SU-DHL-6 (cell line): Measurements from ENCODE around the gene IRGQ.
A peak's percentile ranks its signal among the peaks of the same experiment; 100 is the strongest.

ENCODE experiments used
- H2AFZ ChIP-seq: fragments of 200-600 bp; sonication (generic); 2 replicates; pipeline ENCODE4 v1.6.1; 2014; ENCODE audit warnings: low read depth, mild to moderate bottlenecking, moderate library complexity, mixed read lengths, antibody characterized with exemption, low read length; ENCODE audit not compliant: severe bottlenecking
- H3F3A ChIP-seq: fragments of 200-600 bp; shearing (Covaris generic); 2 replicates; pipeline ENCODE4 v1.6.0; 2016; ENCODE audit warnings: antibody characterized with exemption, mild to moderate bottlenecking; ENCODE audit not compliant: insufficient read depth
- H3K27ac ChIP-seq: fragments of 200-600 bp; sonication (generic); 2 replicates; pipeline ENCODE4 v1.5.1; 2016; ENCODE audit warnings: low read depth, mild to moderate bottlenecking, low read length, moderate library complexity, mixed read lengths
- H3K27me3 ChIP-seq: fragments of 200-600 bp; sonication (generic), shearing (Covaris generic); 2 replicates; pipeline ENCODE4 v1.6.0; 2014; ENCODE audit warnings: mild to moderate bottlenecking, low read length
- H3K36me3 ChIP-seq: fragments of 200-600 bp; sonication (generic); 2 replicates; pipeline ENCODE4 v1.6.1; 2014; ENCODE audit warnings: mild to moderate bottlenecking, low read length, mixed read lengths
- H3K4me2 ChIP-seq: fragments of 300-600, 200-600 bp; shearing (Covaris generic), sonication (generic); 2 replicates; pipeline ENCODE4 v1.6.0; 2014; ENCODE audit warnings: low read length, low read depth, mild to moderate bottlenecking; ENCODE audit not compliant: poor library complexity, severe bottlenecking
- H3K4me3 ChIP-seq: fragments of 200-600 bp; sonication (generic); 2 replicates; pipeline ENCODE4 v1.5.1; 2014; ENCODE audit warnings: antibody characterized with exemption, low read length, mild to moderate bottlenecking, mixed read lengths; ENCODE audit not compliant: insufficient read depth, poor library complexity, severe bottlenecking
- H3K79me2 ChIP-seq: fragments of 200-600 bp; sonication (generic); 2 replicates; pipeline ENCODE4 v1.6.1; 2014; ENCODE audit warnings: mild to moderate bottlenecking, low read length, moderate library complexity; ENCODE audit not compliant: insufficient read depth
- H3K9ac ChIP-seq: fragments of 200-600 bp; sonication (generic); 2 replicates; pipeline ENCODE4 v1.7.0; 2014; ENCODE audit warnings: mild to moderate bottlenecking, low read length
- H3K9me2 ChIP-seq: fragments of 200-600 bp; sonication (generic); replicated peaks from 2 replicates; pipeline ENCODE4 v1.6.1; 2014; ENCODE audit warnings: low read length; ENCODE audit not compliant: insufficient read depth
- H3K9me3 ChIP-seq: fragments of 200-600 bp; sonication (generic); 2 replicates; pipeline ENCODE4 v1.6.1; 2014; ENCODE audit warnings: low read length, mixed read lengths; ENCODE audit not compliant: insufficient read depth
- H4K20me1 ChIP-seq: fragments of 200-600 bp; sonication (generic); 2 replicates; pipeline ENCODE4 v1.6.1; 2014; ENCODE audit warnings: low read depth, mild to moderate bottlenecking, antibody characterized with exemption, low read length, moderate library complexity, mixed read lengths
- EZH2phosphoT487 ChIP-seq: fragments of 200-600 bp; sonication (generic), shearing (Covaris generic); conservative IDR thresholded peaks from 2 replicates; pipeline ENCODE4 v1.6.1; 2018; ENCODE audit warnings: mild to moderate bottlenecking, antibody characterized with exemption, low read length, moderate library complexity, mixed read lengths
- TF ChIP-seq, protein P1 (sequence below): fragments of 200-600 bp; sonication (generic); IDR thresholded peaks from one replicate; pipeline ENCODE4 v1.5.1; 2017; ENCODE audit warnings: antibody characterized with exemption, mild to moderate bottlenecking, low read length, moderate library complexity; ENCODE audit not compliant: insufficient read depth, poor library complexity, severe bottlenecking

The IRGQ gene

DNA sequence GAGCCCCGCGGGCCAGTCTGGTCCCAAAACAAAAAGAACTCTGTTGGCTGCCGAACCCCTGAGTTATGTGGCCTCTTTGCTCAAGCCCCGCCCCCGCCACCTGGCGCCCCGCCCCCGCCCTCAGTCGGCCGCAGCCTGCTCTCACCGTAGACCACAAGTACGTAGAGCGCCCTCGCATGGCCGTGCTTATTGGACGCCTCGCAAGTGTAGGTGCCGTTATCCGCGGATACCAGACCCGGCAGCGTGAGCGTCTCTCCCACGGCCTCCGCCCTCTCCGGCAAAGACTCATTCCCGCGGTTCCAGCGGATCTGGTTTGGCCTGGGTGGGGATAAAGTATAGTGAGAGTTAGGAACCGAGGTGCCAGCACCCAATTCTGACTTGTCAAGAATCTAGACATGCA, 29.0 kb upstream of the IRGQ start:
- Histone ChIP-seq H3K36me3 (no peaks in the 10 kb centered on the region), H3K27ac (no peak overlapping the region), H3F3A (peaks cover 22% of the 10 kb centered on the region), H3K27me3 (no peaks in the 10 kb centered on the region), H3K79me2 (no peaks in the 10 kb centered on the region), H3K9ac (no peak overlapping the region), H3K4me2 (peak overlapping the region; percentile 19), H2AFZ (no peak overlapping the region), H3K9me3 (no peaks in the 10 kb centered on the region), H3K4me3 (no peak overlapping the region), H4K20me1 (no peaks in the 10 kb centered on the region), H3K9me2 (no peaks in the 10 kb centered on the region)
- no peak for TF ChIP-seq EZH2phosphoT487
- TF ChIP-seq, protein P1, sequence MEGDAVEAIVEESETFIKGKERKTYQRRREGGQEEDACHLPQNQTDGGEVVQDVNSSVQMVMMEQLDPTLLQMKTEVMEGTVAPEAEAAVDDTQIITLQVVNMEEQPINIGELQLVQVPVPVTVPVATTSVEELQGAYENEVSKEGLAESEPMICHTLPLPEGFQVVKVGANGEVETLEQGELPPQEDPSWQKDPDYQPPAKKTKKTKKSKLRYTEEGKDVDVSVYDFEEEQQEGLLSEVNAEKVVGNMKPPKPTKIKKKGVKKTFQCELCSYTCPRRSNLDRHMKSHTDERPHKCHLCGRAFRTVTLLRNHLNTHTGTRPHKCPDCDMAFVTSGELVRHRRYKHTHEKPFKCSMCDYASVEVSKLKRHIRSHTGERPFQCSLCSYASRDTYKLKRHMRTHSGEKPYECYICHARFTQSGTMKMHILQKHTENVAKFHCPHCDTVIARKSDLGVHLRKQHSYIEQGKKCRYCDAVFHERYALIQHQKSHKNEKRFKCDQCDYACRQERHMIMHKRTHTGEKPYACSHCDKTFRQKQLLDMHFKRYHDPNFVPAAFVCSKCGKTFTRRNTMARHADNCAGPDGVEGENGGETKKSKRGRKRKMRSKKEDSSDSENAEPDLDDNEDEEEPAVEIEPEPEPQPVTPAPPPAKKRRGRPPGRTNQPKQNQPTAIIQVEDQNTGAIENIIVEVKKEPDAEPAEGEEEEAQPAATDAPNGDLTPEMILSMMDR, result peak; percentile 33

DNA sequence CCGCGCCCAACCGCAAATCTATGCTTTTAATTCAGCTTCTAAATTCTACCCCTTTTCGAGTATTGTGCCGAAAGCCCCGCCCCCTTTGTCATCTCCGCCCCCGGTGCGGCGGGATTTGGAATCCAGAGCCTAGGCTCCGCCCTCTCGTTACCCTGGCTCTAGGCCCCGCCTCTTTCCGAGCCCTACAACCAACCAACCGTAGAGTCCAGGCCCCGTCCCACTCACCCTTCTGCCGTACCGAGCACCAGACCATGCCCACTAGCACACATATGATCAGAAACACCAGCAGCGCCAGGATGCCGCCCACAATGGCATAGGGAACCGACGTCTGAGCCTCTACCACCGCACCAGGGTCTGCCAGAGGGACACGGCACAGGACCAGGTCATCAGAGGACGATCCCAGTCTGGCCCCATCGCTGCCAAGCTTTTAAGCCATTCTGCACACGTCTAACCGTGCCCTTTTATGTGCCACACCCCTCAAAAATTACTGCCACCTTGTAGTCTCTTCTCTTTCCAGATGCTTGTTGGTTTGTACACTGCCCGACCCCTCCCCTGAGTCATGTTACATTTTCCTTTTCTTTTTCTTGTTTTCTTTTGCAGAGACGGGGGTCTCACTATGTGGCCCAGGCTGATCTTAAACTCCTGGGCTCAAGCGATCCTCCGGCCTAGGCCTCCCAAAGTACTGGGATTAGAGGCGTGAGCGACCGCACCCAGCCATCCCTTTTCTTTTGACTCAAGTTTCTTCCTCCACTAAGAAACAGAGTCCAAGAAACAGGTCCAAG, 28.1 kb upstream of the IRGQ start:
- no peak for TF ChIP-seq EZH2phosphoT487
- TF ChIP-seq, protein P1, result no peak

DNA sequence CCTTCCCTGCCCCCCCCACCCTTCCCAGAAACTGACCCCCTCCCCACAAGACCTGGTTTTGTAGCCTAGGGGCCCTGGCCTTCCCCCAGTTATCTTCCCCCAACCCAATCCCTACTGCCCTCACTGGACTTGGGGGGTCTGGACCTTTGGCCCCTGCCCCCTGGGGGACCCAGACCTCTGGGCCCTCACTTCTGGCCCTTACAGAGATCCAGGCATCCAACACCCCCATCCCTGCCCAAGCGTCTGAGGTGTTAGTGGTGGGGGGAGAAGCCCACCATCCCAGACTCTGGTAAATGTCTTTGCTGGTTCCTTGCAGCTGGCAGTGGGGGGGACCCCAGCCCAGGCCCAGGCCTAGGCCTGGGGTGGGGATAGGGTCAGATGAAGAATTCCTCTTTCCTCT, 27.0 kb upstream of the IRGQ start:
- H3K27ac ChIP-seq, result no peak overlapping the region

More for the DNA sequence above, 28.1 kb upstream of the IRGQ start:
- Histone ChIP-seq H3K4me3 (no peak overlapping the region), H3K36me3 (no peaks in the 10 kb centered on the region), H3K27ac (no peak overlapping the region), H3K79me2 (peaks cover 2% of the 10 kb centered on the region; the same call in 1 of the 2 replicates), H3K27me3 (no peaks in the 10 kb centered on the region), H3K9me3 (no peaks in the 10 kb centered on the region), H3K9ac (no peak overlapping the region), H3F3A (peaks cover 23% of the 10 kb centered on the region), H4K20me1 (no peaks in the 10 kb centered on the region), H3K9me2 (no peaks in the 10 kb centered on the region), H3K4me2 (peak overlapping the region; percentile 19), H2AFZ (no peak overlapping the region)

More for the DNA sequence above, 27.0 kb upstream of the IRGQ start:
- Histone ChIP-seq H3K9ac (no peak overlapping the region), H3F3A (peaks cover 23% of the 10 kb centered on the region), H3K4me2 (no peak overlapping the region), H3K36me3 (no peaks in the 10 kb centered on the region), H3K4me3 (no peak overlapping the region), H3K9me2 (no peaks in the 10 kb centered on the region), H4K20me1 (no peaks in the 10 kb centered on the region), H2AFZ (no peak overlapping the region), H3K27me3 (no peaks in the 10 kb centered on the region), H3K79me2 (peaks cover 12% of the 10 kb centered on the region; the same call in 1 of the 2 replicates), H3K9me3 (no peaks in the 10 kb centered on the region)
- no peak for TF ChIP-seq EZH2phosphoT487
- TF ChIP-seq, protein P1, result no peak
